GM18951 (cell line): ENCODE data around the gene FAM163B.
"Not testable (repeated sequence)": the region's sequence is repeated elsewhere in the genome, so short reads cannot be mapped to it uniquely, and the experiment has no call there.

Experiments
- POLR2A ChIP-seq: IDR thresholded peaks from 4 replicates; pipeline ENCODE4 v1.6.1; 2011; ENCODE audit warnings: mild to moderate bottlenecking; ENCODE audit not compliant: insufficient read length, insufficient read depth; ENCODE audit errors: extremely low read depth
- in situ Hi-C: fragments of 300-500 bp; cut with MboI; formaldehyde crosslinking; loops from one replicate; pipeline ENCODE4 v1.12.0; 2022; ENCODE audit warnings: low sequenced_read_pairs, mixed read lengths, inconsistent platforms; ENCODE audit not compliant: unreplicated experiment

The FAM163B gene

DNA sequence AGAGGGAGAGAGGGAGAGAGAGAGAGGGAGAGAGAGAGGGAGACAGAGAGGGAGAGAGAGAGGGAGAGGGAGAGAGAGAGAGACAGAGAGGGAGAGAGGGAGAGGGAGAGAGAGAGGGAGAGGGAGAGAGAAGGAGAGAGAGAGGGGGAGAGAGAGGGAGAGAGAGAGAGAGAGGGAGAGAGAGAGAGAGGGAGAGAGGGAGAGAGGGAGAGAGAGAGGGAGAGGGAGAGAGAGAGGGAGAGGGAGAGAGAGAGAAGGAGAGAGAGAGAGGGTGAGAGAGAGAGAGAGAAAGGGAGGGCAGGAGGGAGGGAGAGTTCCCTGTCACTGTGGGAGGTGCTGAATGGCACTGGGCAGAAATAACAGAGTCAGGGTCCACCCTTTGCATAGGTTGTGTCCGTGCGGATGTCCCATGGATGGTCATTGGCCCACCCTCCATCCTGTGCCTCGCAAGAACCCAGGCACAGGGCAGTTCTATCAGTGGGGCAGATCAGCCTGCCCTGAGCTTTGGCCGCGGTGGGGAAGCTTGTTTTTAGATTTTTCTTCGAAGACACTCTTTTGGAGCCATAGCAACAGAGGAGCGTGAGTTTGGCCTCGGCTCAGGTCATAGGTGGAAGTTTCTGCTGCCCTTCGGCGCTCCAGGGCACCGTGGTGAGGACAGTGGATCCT, 44.6 kb downstream of the FAM163B start:
- in situ Hi-C loops, result no loop called here
- TF ChIP-seq POLR2A, result no peak

DNA sequence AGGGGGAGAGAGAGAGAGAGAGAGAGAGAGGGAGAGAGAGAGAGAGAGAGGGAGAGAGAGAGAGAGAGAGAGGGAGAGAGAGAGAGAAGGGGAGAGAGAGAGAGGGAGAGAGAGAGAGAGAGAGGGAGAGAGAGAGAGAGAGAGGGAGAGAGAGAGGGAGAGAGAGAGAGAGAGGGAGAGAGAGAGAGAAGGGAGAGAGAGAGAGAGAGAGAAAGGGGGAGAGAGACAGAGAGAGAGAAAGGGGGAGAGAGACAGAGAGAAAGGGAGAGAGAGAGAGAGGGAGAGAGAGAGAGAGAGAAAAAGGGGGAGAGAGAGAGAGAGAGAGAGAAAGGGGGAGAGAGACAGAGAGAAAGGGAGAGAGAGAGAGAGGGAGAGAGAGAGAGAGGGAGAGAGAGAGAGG, 45.4 kb downstream of the FAM163B start:
- in situ Hi-C loops, result not testable (repeated sequence)

DNA sequence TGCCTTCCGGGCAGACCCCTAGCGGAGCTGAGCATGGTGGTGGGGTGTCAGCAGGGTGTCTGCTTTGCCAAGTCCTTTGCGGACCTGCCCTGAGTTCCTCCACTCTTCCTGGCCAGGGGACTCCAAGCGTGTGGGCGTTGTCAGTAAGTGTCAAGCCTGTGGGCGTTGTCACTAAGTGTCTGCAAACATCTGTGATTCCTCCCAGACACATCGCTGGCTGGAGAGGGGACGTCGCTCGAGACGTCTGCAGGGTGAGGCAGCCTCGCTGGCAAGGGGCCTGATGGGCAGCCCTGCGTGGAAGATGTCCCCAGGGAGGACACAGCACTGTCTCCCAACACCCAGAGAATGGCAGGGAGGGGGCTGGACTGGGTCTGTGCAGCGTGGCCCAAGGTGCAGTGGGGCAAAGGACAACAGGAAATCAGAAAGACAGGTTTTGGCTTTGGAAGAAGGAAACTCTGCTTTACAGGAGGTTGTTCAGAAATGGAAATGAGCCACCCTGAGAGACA, 45.8 kb downstream of the FAM163B start:
- in situ Hi-C loops, result no loop called here
- TF ChIP-seq POLR2A, result no peak

DNA sequence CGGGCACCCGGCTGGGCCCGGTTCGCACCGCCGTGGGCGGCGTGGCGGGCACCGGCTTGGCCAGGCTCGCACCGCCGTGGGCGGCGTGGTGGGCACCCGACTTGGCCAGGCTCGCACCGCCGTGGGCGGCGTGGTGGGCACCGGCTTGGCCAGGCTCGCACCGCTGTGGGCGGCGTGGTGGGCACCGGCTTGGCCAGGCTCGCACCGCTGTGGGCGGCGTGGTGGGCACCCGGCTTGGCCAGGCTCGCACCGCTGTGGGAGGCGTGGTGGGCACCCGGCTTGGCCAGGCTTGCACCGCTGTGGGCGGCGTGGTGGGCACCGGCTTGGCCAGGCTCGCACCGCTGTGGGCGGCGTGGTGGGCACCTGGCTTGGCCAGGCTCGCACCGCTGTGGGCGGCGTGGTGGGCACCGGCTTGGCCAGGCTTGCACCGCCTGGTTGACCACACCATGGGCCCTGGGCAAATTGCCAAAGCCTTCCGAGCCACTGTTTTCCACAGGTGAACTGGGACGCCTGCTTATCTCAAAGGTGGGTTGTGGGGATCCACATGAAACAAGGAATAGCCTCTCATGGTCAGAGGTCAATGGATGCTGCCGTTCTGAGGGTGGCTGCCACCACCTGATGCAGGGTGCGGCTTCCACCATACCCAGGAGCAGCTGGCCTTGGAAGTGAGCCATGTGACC, 46.4 kb downstream of the FAM163B start:
- in situ Hi-C loops, result no loop called here
- TF ChIP-seq POLR2A, result no peak

GRCh38 chr9:133561976-133562554, 47.1 kb downstream of the FAM163B start:
- no peak for TF ChIP-seq POLR2A
- in situ Hi-C loops, result no loop called here

DNA sequence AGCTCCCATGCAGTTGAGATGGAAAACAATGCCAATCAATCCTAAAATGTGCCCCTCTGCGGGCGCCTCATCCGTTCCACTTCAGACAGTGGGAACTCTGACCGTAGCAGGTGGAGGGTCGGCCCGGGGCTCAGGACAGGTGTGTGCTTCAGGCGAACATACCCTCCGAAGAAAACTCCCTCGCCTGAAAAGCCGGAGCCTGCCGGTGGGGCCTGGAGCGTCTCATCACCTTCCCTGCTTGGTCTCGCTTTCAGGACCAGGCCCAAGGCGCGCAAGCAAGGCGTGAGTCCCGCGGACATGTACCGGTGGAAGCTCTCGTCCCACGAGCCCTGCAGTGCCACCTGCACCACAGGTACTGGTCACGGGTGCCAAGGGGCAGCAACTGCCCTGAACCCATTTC, 48.2 kb downstream of the FAM163B start:
- in situ Hi-C loops, result no loop called here

DNA sequence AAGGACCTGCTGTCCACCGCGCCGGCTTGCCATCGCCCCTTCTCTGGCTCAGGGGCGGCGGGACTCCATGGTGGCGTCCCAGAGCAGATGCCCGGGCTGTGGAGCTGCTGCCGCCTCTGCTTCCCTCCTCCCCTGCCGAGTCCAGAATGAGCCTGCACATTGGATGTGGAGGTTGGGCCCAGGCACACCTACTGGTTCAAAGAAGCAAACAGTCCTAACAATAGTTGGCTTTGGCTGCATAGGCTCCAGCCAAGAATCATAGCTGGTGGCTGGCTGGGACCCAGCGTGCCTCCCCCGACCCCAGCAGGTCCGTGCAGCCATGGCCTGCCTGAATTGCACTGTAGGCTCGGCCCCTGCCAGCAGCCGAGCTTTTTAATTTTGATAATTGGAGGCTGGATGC, 48.9 kb downstream of the FAM163B start:
- in situ Hi-C loops, result no loop called here

More for the DNA sequence above, 48.2 kb downstream of the FAM163B start:
- no peak for TF ChIP-seq POLR2A

DNA sequence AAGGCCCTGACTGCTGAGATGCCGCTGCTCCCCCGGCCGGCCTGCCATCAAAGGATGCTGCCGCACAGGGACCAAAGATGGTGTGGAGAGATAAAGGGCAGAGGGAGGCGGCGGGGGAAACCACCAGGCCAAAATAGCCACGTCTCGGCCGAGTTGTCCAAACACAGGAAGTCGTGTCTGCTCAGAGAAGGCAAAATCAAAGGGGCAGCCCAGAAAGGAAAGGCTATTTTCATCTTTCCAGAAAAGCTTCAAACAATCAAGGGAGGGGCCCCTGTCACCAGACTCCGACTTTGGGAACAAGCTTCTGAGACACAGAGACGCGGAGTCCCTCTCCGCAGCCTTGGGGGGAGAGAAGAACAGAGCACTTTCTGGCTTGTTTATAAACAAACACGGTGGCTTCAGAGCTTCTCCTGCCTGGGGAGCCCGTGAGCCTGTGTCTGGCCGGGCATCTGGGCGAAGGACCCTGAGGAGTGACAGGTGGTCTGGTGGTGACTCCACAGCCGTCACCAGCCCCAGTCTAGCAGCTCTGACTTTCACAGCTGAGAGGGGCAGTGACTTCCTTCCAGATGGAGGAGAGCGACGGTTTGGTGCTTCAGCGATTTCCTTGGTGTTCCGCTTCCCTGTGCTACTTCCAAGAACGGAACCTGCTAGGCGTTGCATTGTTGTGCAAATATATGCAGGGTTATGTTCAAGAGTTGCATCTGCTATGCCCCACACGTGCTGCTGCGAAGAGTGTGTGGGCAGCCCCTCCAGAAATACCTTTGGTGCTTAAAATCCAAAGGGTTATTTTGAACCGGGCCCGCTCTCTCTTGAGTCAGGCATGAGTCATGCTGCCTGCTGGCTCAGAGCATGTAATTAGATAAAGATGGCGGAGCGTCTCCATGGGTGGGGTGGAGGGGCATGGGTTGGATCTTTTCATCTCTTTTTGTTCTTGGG, 50.7 kb downstream of the FAM163B start:
- in situ Hi-C loops, result no loop called here
- TF ChIP-seq POLR2A, result peak; percentile 20

More for the DNA sequence above, 48.9 kb downstream of the FAM163B start:
- TF ChIP-seq POLR2A, result no peak

- in situ Hi-C loops, result no loop called here
- TF ChIP-seq POLR2A, result no peak
Measured at GRCh38 chr9:133557581-133557980, 51.6 kb downstream of the FAM163B start.

GRCh38 chr9:133556354-133556753, 52.8 kb downstream of the FAM163B start:
- no peak for TF ChIP-seq POLR2A
- in situ Hi-C loops, result no loop called here

DNA sequence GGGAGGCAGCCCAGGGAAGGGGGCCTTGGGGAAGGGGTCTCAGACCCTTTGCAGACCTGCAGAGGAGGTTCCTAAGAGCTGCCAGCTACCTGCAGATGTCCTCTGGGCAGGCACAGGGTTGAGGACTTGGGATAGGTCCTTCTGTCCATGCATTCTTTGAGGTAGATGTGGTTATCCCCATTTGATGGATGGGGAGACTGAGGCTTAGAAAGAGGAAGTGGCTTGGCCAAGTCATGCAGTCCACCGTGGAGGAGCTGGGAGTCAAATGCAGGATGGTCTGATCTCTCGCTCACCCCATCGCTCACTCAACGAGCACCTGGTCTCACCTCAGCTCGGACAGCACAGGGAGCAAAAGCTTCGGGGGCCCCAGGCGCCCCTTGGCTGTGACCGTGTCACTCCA, 54.5 kb downstream of the FAM163B start:
- TF ChIP-seq POLR2A, result no peak
- in situ Hi-C loops, result no loop called here

GRCh38 chr9:133553973-133554713, 55.0 kb downstream of the FAM163B start:
- TF ChIP-seq POLR2A, result no peak
- in situ Hi-C loops, result no loop called here
